GM20431 (cell line): ENCODE measurements around the gene TBC1D9.

ENCODE experiments used
- in situ Hi-C: fragments of 300-500 bp; cut with MseI, MboI; formaldehyde crosslinking; loops from one replicate; pipeline ENCODE4 v1.15.0; 2020; ENCODE audit warnings: low sequenced_read_pairs; ENCODE audit not compliant: unreplicated experiment

TBC1D9 gene

DNA sequence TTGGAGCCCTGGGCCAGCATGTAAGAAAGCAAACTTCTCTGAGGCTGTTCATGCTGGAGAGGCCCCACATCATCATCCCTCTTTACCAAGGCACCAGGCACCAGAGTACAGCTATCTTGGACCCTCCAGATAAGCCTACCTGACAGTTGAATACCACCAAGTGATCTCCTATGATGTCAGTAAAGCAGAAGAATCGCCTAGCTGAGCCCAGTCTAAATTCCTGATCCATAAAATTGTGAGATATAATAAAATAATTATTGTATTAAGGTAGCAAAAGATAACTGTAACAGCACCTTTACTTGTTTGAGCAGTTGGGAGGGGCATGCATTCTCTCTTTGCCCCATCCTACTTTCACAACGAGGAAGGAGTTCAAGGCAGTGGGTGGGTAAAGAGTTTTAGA, 184.6 kb downstream of the TBC1D9 start:
- in situ Hi-C loops, result no loop called here
